Brain pericyte (primary cell): ENCODE measurements around the gene ATP4B.

Experiments used
- DNase-seq: peaks from one replicate; pipeline ENCODE4 v3.0.0-alpha.2; 2012; ENCODE audit warnings: low read depth, low spot score

ATP4B gene

DNA sequence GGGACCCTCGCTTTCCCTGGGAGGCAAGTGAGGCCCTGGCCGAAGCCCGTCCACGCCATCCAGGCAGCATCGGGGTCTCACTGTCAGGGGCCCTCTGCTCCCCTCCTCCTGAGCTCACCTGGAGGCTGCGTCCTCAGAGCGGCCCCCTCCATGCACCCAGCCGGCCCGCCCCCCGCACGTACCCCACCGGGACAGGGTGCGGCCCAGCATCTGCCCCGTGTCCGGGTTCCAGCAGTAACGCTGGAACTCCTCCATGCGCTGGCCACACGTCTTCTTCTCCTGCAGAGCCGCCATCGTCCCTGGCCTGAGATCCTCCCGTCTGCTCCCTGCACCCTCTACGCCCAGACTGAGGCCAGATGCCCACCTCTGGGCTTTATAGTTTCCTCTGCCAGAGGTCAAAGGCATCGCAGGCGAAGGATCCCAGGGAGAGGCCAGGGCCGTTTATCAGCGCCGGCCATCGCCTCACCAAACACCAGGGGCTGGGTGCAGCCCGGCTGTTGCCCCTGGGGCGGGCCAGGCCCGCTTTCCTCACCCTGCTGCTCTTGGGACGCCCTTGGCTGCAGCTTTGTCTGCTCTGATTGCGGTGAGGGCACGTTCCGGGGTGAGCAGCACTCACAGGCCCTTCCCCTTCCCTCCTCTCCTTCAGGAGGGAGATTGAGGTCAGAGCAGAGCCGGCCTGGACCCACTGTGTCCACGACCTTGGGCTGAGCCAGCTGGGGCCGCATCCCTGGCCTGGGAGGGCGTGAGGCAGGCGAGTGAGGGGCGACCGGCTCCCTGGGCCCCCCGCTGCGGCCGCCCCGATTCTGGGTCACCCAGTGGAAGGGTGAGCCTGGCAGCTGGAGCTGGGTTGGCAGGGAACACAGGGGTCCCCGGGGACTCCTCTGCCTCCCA, at the start of gene ATP4B:
Gene ATP4B, minus strand, starts transcription at position 348 of the 891 bp plus-strand sequence. Its CDS starts 54 bp downstream, at position 294.
- DNase-seq: no peak

DNA sequence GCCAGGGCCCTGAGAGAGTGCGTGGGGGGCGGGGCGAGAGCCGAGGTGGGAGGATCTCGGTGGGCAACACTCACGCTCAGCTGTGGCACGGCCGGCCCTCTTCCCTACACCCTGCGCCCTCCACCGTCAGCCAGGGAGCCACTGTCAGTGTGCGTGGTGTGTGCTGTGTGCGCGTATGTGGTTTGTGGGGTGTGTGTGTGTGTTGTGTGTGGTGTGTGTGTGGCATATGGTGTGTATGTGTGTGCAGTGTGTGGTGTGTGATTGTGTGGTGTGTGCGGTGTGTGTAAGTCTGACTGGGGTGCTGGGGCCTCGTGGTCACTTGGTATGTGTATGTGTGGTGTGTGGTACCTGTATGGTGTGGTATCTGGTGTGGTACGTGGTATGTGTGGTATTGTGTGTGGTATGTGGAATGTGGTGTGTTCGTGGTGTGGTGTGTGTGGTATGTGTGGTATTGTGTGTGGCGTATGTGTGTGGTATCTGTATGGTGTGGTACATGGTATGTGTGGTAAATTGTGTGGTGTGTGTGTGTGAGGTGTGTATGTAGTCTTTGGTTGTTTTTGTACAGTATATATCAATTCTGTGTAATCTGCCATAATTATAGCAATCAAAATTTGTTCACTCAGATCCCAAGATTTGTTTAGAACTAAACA, 14.1 kb upstream of the ATP4B start:
- no peak for DNase-seq

DNA sequence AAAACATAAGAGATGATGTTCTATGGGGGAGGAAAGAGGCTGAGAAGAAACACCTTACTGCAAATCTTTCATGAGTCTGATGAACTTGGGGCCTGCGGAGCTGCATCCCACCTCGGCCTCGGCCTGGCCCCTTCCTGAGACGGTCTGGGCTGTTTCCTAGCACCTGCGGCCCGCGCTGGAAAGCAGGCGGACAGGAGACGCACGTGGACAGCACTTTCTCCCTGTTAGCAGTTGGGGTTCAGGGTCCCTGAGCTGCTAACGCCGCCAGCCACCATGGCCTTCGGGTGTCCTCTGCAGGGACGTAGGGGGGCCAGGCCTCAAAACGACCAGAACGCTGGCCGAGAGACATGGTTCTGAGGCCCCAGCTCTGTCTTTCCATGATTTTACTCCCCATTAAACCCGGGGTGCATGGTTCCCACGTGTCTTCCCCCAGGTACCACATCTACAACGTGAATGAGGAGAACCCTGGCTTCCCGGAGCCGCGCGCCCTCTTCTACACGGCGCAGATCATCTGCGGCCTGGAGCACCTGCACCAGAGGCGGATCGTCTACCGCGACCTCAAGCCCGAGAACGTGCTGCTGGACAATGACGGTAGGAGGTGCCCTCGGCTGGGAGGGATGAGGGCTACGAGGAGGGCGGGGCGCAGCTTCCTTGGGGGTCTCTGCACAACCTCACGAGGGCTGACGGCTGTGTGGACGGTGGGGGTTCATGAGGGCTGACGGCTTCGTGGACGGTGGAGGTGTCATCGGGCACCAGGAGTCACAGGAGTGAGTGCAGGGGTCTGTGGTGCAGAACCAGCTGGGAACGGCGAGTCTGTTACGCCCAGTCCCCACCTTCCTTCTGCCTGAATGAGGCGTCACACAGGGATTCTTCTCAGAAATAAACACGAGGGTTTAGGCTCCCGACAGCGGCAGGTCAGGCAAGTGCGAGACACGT, 13.3 kb upstream of the ATP4B start:
- no peak for DNase-seq

DNA sequence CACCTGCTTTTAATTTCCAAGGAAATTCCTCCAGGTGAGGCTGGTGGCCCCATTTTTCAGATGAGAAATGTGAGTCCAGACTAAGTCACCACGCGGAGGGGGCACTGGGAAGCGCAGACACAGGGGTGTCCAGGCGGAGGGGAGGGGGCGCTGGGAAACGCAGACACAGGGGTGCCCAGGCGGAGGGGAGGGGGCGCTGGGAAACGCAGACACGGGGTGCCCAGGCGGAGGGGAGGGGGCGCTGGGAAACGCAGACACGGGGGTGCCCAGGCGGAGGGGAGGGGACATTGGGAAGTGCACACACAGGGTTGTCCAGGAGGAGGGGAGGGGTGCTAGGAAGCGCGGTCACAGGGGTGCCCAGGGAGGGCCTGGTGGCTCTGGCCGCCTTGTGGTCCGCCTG, 12.5 kb upstream of the ATP4B start:
- DNase-seq: no peak

DNA sequence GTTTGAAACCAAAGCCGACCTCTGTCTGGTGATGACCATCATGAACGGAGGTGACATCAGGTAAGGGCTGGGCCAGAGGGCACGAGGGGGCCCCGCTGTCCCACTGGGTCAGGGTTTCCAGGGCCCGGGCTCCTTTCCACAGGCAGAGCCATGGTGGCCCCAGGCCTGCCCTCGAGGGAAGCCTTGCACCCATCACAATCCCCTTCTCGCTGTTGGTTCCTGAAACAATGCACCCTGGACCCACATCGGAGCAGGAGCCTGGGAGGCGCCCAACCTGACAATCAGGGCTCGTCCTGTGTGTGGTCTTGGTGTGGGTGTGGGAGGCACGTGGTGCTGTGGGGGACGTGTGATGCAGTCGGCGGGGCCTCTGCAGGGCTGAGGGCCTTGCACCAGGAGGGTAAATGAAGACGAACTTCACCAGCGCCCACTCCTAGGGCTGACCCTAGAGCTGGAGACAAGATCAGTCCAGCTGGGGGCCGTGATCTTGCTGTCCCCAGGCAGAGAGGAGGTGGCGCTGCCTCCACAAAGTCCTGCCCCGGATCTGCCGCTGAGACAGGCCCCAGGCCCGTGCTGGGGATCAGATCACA, 11.8 kb upstream of the ATP4B start:
- DNase-seq: no peak

GRCh38 chr13:113669231-113669754, 11.3 kb upstream of the ATP4B start:
- DNase-seq: no peak

DNA sequence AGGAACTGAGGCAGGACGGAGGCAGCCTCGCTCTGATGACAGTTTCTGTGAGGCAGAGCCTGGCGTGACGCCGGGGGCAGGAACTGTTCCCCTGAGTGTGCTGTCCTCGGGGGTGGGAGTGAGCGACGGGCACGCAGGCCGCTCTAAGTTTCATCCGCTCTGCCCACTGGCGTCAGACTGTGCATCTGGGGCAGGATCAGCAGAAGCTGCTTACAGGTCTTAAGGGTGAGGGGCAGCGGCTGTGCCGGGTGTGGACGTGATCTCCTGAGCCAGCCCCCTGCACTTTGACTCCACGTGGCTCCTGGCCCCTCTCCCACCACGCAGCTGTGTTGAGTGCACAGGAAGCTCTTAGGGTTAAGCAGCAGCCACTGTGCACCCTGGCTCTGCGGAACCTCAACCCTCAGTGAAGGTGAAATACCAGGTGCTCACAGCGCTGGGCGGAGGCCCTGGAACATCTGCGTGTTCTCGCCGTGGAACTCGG, 10.5 kb upstream of the ATP4B start:
- DNase-seq: no peak

DNA sequence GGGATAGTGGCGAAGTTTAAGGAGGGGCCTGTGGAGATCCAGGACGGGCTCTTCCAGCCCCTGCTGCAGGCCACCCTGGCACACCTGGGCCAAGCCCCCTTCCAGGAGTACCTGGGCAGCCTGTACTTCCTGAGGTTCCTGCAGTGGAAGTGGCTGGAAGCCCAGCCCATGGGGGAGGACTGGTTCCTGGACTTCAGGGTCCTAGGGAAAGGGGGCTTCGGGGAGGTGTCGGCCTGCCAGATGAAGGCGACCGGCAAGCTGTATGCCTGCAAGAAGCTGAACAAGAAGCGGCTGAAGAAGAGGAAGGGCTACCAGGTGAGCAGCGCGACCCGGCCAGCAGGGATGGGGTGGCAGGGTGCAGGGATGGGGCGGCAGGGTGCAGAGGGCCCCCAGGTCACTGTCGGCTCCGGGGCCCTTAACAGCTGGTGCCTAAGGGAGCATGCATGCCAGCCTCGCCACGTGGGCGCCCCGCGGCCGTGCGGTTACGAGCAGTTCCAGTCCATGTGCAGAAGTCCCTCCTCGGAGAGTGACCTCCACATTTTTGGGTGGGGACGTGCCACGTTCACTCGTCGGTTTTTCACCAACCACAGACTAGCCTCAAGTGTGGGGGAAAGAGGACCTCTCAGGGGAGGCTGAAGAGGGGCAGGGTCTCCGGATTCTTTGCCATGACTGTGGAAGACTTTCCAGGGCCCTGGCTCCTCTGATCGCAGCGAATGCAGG, 9.9 kb upstream of the ATP4B start:
- no peak for DNase-seq

DNA sequence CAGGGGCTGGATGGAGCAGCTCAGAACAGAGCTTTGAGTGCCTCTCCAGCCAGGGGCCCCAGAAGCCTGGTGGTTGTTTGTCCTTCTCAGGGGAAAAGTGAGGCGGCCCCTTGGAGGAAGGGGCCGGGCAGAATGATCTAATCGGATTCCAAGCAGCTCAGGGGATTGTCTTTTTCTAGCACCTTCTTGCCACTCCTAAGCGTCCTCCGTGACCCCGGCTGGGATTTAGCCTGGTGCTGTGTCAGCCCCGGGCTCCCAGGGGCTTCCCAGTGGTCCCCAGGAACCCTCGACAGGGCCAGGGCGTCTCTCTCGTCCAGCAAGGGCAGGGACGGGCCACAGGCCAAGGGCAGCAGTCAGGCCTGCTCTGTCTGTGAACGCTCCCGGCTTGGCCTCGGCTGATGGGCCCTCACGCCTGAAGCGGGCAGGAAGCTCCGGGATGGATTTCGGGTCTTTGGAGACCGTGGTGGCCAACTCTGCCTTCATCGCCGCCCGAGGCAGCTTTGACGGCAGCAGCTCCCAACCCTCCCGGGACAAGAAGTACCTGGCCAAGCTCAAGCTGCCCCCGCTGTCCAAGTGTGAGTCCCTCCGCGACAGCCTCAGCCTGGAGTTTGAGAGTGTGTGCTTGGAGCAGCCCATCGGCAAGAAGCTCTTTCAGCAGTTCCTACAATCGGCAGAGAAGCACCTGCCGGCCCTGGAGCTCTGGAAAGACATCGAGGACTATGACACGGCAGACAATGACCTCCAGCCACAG, 9.1 kb upstream of the ATP4B start, which contains the start of gene GRK1:
Gene GRK1, plus strand, starts transcription at position 269 of the 751 bp plus-strand sequence. Its CDS starts 168 bp downstream, at position 437.
- no peak for DNase-seq

GRCh38 chr13:113666329-113666670, 8.3 kb upstream of the ATP4B start:
- no peak for DNase-seq

- DNase-seq: no peak
Observed at GRCh38 chr13:113665597-113666328, 7.8 kb upstream of the ATP4B start.

- DNase-seq: no peak
Observed at GRCh38 chr13:113664751-113665596, 7.0 kb upstream of the ATP4B start.

DNA sequence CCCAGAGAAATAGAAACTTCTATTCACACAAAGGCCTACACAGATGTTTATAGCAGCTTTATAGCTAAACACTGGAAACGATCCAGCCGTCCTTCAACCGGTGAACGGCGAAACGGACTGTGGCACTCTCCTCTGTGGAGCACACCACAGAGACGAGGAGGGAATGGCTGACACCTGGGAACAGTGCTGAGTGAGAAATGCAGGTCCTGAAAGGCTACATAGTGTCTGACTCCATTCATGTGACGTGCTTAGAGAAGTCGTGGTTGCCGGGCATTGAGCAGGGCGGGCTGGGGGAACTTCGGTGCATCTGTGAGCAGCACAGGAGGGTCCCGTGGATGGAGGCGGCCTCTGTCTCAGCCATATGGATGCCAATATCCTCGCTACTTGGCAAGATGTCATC, 5.9 kb upstream of the ATP4B start:
- no peak for DNase-seq

DNA sequence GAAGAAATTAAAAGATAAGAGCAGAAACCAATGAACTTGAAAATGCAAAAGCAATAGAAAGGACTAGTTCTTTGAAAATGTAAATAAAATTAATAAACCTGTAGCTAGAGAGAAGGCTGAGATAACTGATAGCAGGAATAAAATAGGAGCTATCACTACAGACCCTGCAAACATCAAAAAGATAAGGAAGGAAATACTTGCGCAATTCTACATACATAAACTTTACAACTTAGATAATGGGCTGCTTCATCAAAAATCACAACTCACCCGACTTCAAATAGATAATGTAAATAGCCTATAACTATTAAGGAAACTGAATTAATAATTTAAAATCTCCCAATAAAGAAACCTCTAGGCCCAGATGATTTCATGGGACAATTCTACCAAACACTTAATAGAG, 3.5 kb upstream of the ATP4B start:
- DNase-seq: no peak

- no peak for DNase-seq
Observed at GRCh38 chr13:113660066-113660465, 2.1 kb upstream of the ATP4B start.

DNA sequence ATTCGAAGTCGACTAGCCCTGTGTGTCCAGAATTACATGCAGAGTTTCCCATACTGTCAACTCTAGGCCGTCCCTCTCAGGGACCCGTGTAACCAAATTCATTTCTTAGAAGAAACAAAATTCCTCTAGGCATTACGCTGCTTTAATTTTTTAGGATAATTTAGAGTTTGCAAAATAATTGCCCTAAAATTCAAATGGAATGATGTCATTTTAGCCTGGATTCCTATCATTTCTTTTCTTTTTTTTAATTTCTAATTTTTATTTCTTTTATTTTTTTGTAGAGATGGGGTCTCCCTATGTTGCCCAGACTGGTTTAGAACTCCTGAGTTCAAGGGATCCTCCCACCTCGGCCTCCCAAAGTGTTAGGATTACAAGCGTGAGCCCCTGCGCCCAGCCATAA, 1.3 kb upstream of the ATP4B start:
- DNase-seq: no peak

DNA sequence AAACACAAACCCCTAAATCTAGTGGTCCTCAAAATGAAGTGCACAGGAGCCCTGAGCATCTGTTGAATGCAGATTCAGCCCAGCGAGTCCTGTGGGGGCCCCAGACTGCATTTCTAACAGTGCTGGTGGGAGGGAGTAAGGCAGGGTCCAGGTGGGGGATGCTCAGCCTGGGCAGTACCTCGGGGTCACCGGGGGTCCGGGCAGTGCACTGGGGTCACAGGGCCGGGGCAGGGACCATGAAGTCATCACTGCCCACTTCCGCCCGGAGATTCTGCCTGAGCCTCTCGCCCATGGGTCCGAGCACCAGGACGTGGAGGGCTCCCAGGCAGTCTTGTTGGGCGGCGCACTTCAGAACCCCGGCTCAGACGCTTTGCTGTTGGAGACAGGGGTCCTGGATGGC, 838 bp upstream of the ATP4B start:
- no peak for DNase-seq
